CD8-positive, alpha-beta memory T cell (primary cell): ENCODE measurements around the gene ARHGAP36. TPM values are rescaled to one million over a fixed set of nuclear protein-coding genes. Genes with fewer than 3 reads are reported as not detected.

Source experiments
- CTCF ChIA-PET: fragments of 350-600 bp; sonication (Branson Sonifier 250); formaldehyde crosslinking; loops from one replicate; lab custom pipeline; 2021; ENCODE audit warnings: antibody characterized with exemption; lab: Charles Lee
- POLR2A ChIA-PET: fragments of 350-600 bp; sonication (Branson Sonifier 250); formaldehyde crosslinking; loops from one replicate; lab custom pipeline; 2021; ENCODE audit warnings: antibody characterized with exemption; lab: Charles Lee
- DNase-seq, 5 donors: peaks; one replicate each; pipeline versions ENCODE4 v3.0.0 to v3.0.0-alpha.2; 2020 to 2022; ENCODE audit warnings: mixed read lengths in 1 of 5
- H3K27ac ChIP-seq: one replicate; pipeline ENCODE4 v1.7.0; 2013; ENCODE audit warnings: low read depth, mild to moderate bottlenecking, low read length, moderate library complexity
- H3K27me3 ChIP-seq: 2 replicates; pipeline ENCODE4 v1.7.0; 2013; ENCODE audit warnings: low read length, mild to moderate bottlenecking; ENCODE audit not compliant: insufficient read depth, poor library complexity, severe bottlenecking
- H3K36me3 ChIP-seq: 2 replicates; pipeline ENCODE4 v1.7.0; 2013; ENCODE audit warnings: mild to moderate bottlenecking, low read length, moderate library complexity; ENCODE audit not compliant: insufficient read depth
- H3K4me1 ChIP-seq: 2 replicates; pipeline ENCODE4 v1.7.0; 2013; ENCODE audit warnings: mild to moderate bottlenecking, low read length, moderate library complexity; ENCODE audit not compliant: insufficient read depth
- H3K4me3 ChIP-seq: 2 replicates; pipeline ENCODE4 v1.7.0; 2013; ENCODE audit warnings: mild to moderate bottlenecking, low read length
- H3K9me3 ChIP-seq: 2 replicates; pipeline ENCODE4 v1.7.0; 2013; ENCODE audit warnings: mild to moderate bottlenecking, low read length
- H3K27ac Mint-ChIP-seq, 8 donors: one replicate each; pipeline ENCODE4 v1.8.0; 2020 to 2021; ENCODE audit warnings: mixed read lengths in 8 of 8, mild to moderate bottlenecking in 6 of 8, inconsistent platforms in 3 of 8, moderate library complexity in 3 of 8
- H3K27me3 Mint-ChIP-seq, 2 donors: one replicate each; pipeline ENCODE4 v1.8.0; 2020 to 2021; ENCODE audit warnings: mixed read lengths in 2 of 2, mild to moderate bottlenecking in 1 of 2, moderate library complexity in 1 of 2
- H3K36me3 Mint-ChIP-seq, 3 donors: one replicate each; pipeline ENCODE4 v1.8.0; 2020 to 2021; ENCODE audit warnings: mixed read lengths in 3 of 3, inconsistent platforms in 1 of 3, mild to moderate bottlenecking in 1 of 3
- H3K4me1 Mint-ChIP-seq, 3 donors: one replicate each; pipeline ENCODE4 v1.8.0; 2020 to 2021; ENCODE audit warnings: mixed read lengths in 3 of 3, inconsistent platforms in 1 of 3, mild to moderate bottlenecking in 1 of 3
- H3K4me3 Mint-ChIP-seq, 7 donors: one replicate each; pipeline ENCODE4 v1.8.0; 2020 to 2021; ENCODE audit warnings: mixed read lengths in 7 of 7, mild to moderate bottlenecking in 6 of 7, moderate library complexity in 4 of 7, inconsistent platforms in 2 of 7
- H3K9me3 Mint-ChIP-seq, 5 donors: one replicate each; pipeline ENCODE4 v1.8.0; 2020 to 2022; ENCODE audit warnings: mixed read lengths in 5 of 5, mild to moderate bottlenecking in 3 of 5, moderate library complexity in 2 of 5, inconsistent platforms in 1 of 5
- polyA plus RNA-seq: library from polyadenylated mRNA; unstranded; fragments of 300-500 nt; fragmentation: Illumina TruSeq; gene quantifications from one replicate; pipeline ENCODE4 v1.2.3, GENCODE V29; 2021
- total RNA-seq, 2 experiments: library from RNA; stranded (reverse); gene quantifications; one replicate each; pipeline ENCODE4 v1.2.3, GENCODE V29; 2021

ARHGAP36 gene
- total and polyA plus RNA-seq, 3 experiments from 2014 or later, result not detected

DNA sequence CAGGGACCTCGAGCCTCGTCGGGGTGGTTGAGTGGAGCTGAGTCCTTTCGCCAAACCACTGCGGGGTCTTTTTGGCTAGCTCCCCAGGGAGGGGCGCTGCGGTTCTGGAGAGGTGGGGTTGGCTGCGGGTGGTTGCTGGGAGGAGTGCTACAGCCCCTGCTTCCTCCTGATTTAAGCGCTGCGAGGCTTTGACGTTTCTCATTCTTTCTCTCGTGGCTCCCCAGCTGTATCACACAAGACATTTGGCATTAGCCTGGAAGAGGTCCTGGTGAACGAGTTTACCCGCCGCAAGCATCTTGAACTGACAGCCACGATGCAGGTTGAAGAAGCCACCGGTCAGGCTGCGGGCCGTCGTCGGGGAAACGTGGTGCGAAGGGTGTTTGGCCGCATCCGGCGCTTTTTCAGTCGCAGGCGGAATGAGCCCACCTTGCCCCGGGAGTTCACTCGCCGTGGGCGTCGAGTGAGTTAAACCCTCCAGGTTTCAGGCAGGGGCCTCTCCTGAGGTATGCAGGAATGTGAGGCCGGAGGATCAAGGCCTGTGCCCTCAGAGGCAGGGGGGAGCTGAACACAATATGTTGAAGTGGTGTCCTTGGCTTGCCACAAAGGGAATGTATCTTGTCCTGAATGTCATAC, 25.5 kb downstream of the ARHGAP36 start:
- ChIA-PET CTCF (no interaction called here), POLR2A (no interaction called here)
- Histone ChIP-seq H3K27ac (no peak overlapping the region), H3K4me3 (no peak overlapping the region), H3K27me3 (peaks cover 6% of the 10 kb centered on the region), H3K9me3 (no peaks in the 10 kb centered on the region), H3K36me3 (no peaks in the 10 kb centered on the region), H3K4me1 (no peaks in the 10 kb centered on the region)
- DNase-seq, result no peak
- no peak overlapping the region for H3K4me3 Mint-ChIP-seq
- no peaks in the 10 kb centered on the region for H3K4me1 Mint-ChIP-seq
- H3K36me3 Mint-ChIP-seq, result no peaks in the 10 kb centered on the region
- H3K27ac Mint-ChIP-seq, result no peak overlapping the region
- H3K27me3 Mint-ChIP-seq, result peaks cover 34 to 35% of the 10 kb centered on the region in 2 donors
- no peaks in the 10 kb centered on the region for H3K9me3 Mint-ChIP-seq

DNA sequence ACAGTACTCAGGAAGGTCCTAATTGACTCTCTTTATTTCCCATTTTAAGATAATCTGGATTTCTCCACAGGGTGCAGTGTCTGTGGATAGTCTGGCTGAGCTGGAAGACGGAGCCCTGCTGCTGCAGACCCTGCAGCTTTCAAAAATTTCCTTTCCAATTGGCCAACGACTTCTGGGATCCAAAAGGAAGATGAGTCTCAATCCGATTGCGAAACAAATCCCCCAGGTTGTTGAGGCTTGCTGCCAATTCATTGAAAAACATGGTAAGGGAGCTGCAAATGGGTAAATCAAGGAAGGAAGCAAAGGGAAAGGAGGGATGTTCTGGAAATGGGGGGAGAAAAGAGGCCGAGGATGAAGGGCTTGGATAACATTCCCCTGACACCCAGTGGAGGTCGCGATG, 26.0 kb downstream of the ARHGAP36 start:
- H3K4me3 ChIP-seq, result no peak overlapping the region
- H3K27me3 ChIP-seq, result peaks cover 6% of the 10 kb centered on the region
- Mint-ChIP-seq H3K9me3 (no peaks in the 10 kb centered on the region), H3K27ac (no peak overlapping the region), H3K4me1 (no peaks in the 10 kb centered on the region), H3K36me3 (no peaks in the 10 kb centered on the region), H3K27me3 (peaks cover 29 to 35% of the 10 kb centered on the region in 2 donors), H3K4me3 (no peak overlapping the region)
- H3K4me1 ChIP-seq, result no peaks in the 10 kb centered on the region
- POLR2A ChIA-PET, result no interaction called here
- no peaks in the 10 kb centered on the region for H3K36me3 ChIP-seq
- no peaks in the 10 kb centered on the region for H3K9me3 ChIP-seq
- DNase-seq, result no peak
- CTCF ChIA-PET, result no interaction called here
- no peak overlapping the region for H3K27ac ChIP-seq

DNA sequence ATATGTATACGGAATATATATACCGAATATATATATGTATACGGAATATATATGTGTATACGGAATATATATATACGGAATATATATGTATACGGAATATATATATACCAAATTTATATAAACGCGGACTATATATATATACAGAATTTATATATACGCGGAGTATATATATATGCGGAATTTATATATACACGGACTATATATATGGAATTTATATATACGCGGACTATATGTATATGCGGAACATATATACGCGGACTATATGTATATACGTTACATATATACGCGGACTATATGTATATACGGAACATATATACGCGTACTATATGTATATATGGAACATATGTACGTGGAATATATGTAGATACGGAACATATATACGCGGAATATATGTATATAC, 78.6 kb downstream of the ARHGAP36 start:
- DNase-seq, result no peak
- H3K4me1 ChIP-seq, result no peaks in the 10 kb centered on the region
- Mint-ChIP-seq H3K4me3 (no peak overlapping the region), H3K4me1 (no peaks in the 10 kb centered on the region), H3K27ac (no peak overlapping the region), H3K27me3 (peaks cover 0 to 6% of the 10 kb centered on the region in 2 donors), H3K9me3 (no peaks in the 10 kb centered on the region), H3K36me3 (no peaks in the 10 kb centered on the region)
- H3K27me3 ChIP-seq, result no peaks in the 10 kb centered on the region
- H3K36me3 ChIP-seq, result no peaks in the 10 kb centered on the region
- CTCF ChIA-PET, result no interaction called here
- no peak overlapping the region for H3K4me3 ChIP-seq
- no peak overlapping the region for H3K27ac ChIP-seq
- H3K9me3 ChIP-seq, result no peaks in the 10 kb centered on the region
- POLR2A ChIA-PET, result no interaction called here

DNA sequence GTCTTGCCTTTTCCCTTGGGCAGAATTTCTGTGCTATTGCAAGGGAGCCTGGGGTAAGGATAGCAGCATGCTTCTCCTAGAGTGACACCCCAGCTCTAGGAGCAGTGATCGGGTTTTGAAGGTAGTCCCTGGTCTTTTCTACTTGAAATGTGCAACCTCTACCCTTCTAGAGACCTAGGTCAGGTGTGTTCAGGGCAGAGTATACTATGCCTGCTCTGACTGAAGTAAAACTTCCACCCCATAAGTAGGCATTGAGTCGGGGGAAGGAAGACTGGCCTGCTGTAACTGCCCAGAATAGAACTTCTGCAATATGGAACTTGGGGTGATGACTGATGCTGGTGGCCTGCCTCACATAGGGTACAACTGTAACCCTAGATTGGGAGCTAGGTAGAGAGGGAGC, 80.9 kb downstream of the ARHGAP36 start:
- no peak overlapping the region for H3K4me3 ChIP-seq
- CTCF ChIA-PET, result no interaction called here
- no peak overlapping the region for H3K4me3 Mint-ChIP-seq
- H3K36me3 Mint-ChIP-seq, result no peaks in the 10 kb centered on the region
- H3K9me3 ChIP-seq, result no peaks in the 10 kb centered on the region
- no peaks in the 10 kb centered on the region for H3K4me1 Mint-ChIP-seq
- H3K27ac ChIP-seq, result no peak overlapping the region
- H3K27me3 ChIP-seq, result no peaks in the 10 kb centered on the region
- no peaks in the 10 kb centered on the region for H3K9me3 Mint-ChIP-seq
- H3K27me3 Mint-ChIP-seq, result peaks cover 0 to 3% of the 10 kb centered on the region in 2 donors
- POLR2A ChIA-PET, result no interaction called here
- H3K4me1 ChIP-seq, result no peaks in the 10 kb centered on the region
- no peak for DNase-seq
- H3K36me3 ChIP-seq, result no peaks in the 10 kb centered on the region
- H3K27ac Mint-ChIP-seq, result no peak overlapping the region

Other genes starting within 250 kb of the ARHGAP36 start
- gene ENOX2, start 155.1 kb upstream of the ARHGAP36 start, total RNA-seq, result 10 to 100 TPM; 10.8 to 14.7 TPM
- 19.2 TPM for gene ENOX2, start 155.1 kb upstream of the ARHGAP36 start, polyA plus RNA-seq
- gene IGSF1, start 231.0 kb downstream of the ARHGAP36 start, total RNA-seq, result not detected
- gene IGSF1, start 231.0 kb downstream of the ARHGAP36 start, polyA plus RNA-seq, result not detected